ENCODE results near the gene IRX1. TPM values are rescaled to one million over a fixed set of nuclear protein-coding genes. Genes with fewer than 3 reads are reported as not detected.

The IRX1 gene
- total RNA-seq, 2 experiments from 2014 or later: not detected

DNA sequence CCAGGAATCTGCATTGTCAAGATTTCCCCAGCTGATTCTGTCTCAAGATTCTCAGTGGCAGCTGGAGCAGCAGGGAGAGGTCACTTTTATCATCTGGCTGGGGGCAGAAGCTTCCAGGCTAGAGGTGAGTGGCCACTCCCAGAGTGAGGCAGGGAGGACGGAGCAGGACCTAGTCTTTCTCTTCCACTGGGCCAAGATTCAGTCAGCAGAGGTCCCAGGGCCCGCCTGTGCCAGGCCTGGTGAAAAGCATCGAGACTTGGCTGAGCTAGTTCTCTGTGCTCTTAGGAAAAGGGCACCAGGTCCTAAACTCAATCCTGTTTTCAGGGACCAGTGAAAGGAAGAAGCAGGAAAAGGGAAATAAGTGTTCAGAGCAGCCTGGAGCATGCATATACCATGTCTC, 46.6 kb downstream of the IRX1 start:
- ChIA-PET CTCF (no interaction called here), POLR2A (no interaction called here)

DNA sequence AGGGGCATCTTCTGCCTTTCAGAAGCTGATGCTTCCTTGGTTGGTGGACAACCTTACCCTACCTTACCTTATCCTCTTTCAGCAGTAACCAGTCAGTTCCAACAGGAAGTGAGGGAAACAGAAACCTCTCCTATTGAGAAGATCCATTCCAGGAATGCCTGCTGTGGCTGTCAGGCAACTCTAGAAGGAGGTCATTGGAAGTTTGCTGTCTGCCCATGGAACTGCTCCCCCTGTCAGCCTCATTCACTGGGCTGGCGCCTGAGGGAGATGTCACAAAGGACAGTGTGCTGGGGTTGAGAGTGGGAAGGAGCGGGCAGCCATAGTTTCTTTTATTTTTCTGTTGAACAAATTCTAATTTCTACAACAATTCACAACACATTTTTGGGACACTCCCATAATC, 54.7 kb downstream of the IRX1 start:
- ChIA-PET POLR2A (no interaction called here), CTCF (no interaction called here)

DNA sequence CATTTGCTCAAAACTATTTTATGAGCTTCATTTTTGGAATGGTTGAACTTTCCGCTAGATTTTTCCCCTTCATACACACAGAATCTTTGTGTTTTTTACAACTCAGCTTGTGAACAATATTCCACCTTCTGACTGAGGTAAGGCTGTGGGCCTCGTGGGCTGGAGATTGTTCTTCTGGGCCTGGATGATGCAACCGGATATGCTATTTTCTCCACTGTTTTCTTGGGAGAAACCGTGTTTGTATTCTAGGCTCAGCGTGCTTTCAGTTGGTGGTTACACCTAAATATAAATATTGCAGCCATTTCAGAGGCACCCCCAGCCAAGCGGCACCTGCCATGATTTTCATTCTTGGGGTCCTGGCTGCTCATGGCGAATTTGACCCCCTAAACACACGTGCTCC, 55.2 kb downstream of the IRX1 start:
- ChIA-PET CTCF (no interaction called here), POLR2A (no interaction called here)

Measured in activated CD8-positive, alpha-beta memory T cell treated with anti-CD3 and anti-CD28 coated beads for 36 hours (primary cell).